GM21723 (cell line): ENCODE measurements around the gene CELF4.

Experiments
- ATAC-seq: cut with Tn5 transposase; IDR thresholded peaks from one replicate; pipeline ENCODE4 v1.9.1; 2021; ENCODE audit warnings: mild to moderate bottlenecking, moderate library complexity; ENCODE audit not compliant: unreplicated experiment

Gene CELF4

GRCh38 chr18:37330173-37330572 lies 235.4 kb downstream of the CELF4 start:
- no peak for ATAC-seq

GRCh38 chr18:37328946-37329719 lies 236.5 kb downstream of the CELF4 start:
- no peak for ATAC-seq

GRCh38 chr18:37327063-37327577 lies 238.5 kb downstream of the CELF4 start:
- no peak for ATAC-seq

GRCh38 chr18:37322492-37323035 lies 243.0 kb downstream of the CELF4 start:
- ATAC-seq, result peak; percentile 91

GRCh38 chr18:37321582-37322491 lies 243.8 kb downstream of the CELF4 start:
- peak; percentile 18 for ATAC-seq

GRCh38 chr18:37320317-37320716 lies 245.3 kb downstream of the CELF4 start:
- ATAC-seq, result no peak

- ATAC-seq, result no peak
Measured at GRCh38 chr18:37318360-37319355, 246.9 kb downstream of the CELF4 start.

- no peak for ATAC-seq
Measured at GRCh38 chr18:37317486-37317885, 248.1 kb downstream of the CELF4 start.

GRCh38 chr18:37316468-37316867 lies 249.1 kb downstream of the CELF4 start:
- no peak for ATAC-seq

- ATAC-seq, result no peak
Measured at GRCh38 chr18:37315935-37316334, 249.7 kb downstream of the CELF4 start.

GRCh38 chr18:37314534-37314933 lies 251.1 kb downstream of the CELF4 start:
- ATAC-seq, result no peak

GRCh38 chr18:37313624-37314023 lies 252.0 kb downstream of the CELF4 start:
- ATAC-seq, result no peak

- ATAC-seq, result no peak
Measured at GRCh38 chr18:37309861-37310260, 255.7 kb downstream of the CELF4 start.

- no peak for ATAC-seq
Measured at GRCh38 chr18:37309059-37309458, 256.5 kb downstream of the CELF4 start.

- ATAC-seq, result no peak
Measured at GRCh38 chr18:37307181-37307580, 258.4 kb downstream of the CELF4 start.

- ATAC-seq, result no peak
Measured at GRCh38 chr18:37306432-37306831, 259.2 kb downstream of the CELF4 start.

GRCh38 chr18:37305066-37305465 lies 260.5 kb downstream of the CELF4 start:
- ATAC-seq, result no peak

- no peak for ATAC-seq
Measured at GRCh38 chr18:37304012-37304680, 261.5 kb downstream of the CELF4 start.

- no peak for ATAC-seq
Measured at GRCh38 chr18:37303009-37303408, 262.6 kb downstream of the CELF4 start.

- ATAC-seq, result no peak
Measured at GRCh38 chr18:37302519-37302918, 263.1 kb downstream of the CELF4 start.
